HG03095 (cell line): ENCODE measurements around the gene C1orf74.

Experiments used
- ATAC-seq: cut with Tn5 transposase; IDR thresholded peaks from one replicate; pipeline ENCODE4 v1.9.1; 2021; ENCODE audit warnings: moderate library complexity; ENCODE audit not compliant: unreplicated experiment

C1orf74 gene

GRCh38 chr1:209772126-209772525 lies 12.2 kb downstream of the C1orf74 start:
- ATAC-seq: no peak

DNA sequence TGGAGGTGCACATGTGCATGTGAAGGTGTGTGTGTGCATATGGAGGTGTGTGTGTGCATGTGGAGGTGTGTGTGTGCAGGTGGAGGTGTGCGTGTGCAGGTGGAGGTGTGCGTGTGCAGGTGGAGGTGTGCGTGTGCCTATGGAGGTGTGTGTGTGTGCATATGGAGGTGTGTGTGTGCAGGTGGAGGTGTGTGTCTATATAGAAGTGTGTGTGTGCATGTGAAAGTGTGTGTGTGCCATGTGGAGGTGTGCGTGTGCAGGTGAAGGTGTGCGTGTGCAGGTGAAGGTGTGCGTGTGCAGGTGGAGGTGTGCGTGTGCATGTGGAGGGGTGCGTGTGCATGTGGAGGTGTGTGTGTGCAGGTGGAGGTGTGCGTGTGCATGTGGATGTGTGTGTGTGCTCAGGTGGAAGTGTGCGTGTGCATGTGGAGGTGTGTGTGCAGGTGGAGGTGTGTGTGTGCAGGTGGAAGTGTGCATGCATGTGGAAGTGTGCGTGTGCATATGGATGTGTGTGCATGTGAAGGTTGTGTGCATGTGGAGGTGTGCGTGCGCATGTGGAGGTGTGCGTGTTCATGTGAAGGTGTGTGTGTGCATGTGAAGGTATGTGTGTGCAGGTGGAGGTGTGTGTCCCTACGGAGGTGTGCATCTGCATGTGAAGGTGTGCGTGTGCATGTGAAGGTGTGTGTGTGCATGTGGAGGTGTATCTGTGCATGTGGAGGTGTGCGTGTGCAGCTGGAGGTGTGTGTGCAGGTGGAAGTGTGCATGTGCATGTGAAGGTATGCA lies 13.5 kb downstream of the C1orf74 start:
- no peak for ATAC-seq

DNA sequence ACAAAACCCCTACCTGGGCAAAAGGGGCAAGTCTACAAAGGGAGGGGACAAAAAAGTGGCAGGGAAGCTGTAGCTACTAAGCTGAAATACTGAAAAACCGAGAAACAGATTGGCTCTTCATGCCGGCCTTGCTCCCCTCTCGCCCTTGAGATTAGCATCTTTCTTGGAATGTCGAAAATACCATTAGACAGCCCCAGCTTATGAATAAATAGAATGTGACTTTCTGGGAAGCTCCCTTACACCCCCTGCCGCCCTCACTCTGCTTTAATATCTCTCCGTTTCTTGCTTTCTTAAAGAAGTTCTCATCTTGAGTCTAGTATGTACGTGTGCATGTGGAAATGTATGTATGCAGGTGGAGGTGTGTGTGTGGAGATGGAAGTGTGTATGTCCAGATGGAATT lies 14.4 kb downstream of the C1orf74 start:
- ATAC-seq: no peak

DNA sequence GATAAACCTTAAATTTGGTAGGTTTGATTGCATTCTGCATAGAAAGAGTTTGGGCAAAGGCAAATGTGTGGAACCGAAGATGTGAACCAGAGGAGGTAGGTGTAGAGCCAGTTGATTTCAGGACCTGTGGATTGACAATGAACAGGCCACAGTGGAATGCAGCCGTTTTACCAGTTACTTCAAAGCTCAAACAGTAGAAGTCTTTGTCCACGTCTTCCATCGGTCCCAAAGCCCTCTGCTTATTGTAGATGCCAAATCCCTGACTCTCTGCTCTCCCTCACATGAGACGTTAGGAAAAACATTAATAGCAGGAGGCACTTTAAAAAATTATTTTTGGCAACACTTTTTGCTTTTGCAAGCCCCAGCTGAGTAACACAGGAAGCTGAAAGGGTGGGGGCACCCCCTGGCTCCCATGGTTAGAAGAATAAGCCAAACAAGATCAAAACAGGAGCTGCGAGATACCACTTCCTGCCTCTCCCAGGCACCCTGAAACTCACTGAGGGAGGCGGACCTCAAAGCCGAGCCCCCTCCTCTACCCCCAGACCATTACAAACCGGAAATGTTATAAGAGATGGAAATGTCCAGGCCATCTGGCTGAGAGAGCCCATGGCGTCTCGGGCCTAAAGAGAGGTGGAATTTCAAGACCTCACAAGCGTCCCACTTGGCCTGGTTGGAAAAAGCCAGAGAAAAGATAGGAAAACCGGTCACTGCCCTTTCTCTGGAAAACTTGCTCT lies 15.0 kb downstream of the C1orf74 start:
- ATAC-seq: peak; percentile 76

- peak; percentile 82 for ATAC-seq
Measured at GRCh38 chr1:209768354-209768774, 16.0 kb downstream of the C1orf74 start.

DNA sequence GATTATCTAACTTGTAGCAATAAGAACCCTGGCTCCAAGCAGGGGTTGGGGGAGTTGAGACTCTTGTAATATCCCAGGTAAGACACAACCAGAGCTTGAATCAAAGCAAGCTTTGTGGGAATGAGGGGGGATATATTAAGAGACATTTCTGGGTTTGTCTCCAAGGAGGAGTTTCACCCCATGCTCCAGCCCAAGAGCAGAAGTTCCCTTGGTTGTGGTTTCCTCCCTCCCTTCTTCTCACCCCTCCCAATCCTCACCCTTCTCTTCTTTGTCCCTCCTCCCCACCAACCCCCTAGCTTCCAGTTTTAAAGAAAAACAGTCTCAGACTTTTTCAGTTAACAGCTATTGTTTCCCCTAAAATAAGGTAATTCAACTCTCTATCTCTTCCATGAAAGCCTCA lies 16.7 kb downstream of the C1orf74 start:
- ATAC-seq: no peak

DNA sequence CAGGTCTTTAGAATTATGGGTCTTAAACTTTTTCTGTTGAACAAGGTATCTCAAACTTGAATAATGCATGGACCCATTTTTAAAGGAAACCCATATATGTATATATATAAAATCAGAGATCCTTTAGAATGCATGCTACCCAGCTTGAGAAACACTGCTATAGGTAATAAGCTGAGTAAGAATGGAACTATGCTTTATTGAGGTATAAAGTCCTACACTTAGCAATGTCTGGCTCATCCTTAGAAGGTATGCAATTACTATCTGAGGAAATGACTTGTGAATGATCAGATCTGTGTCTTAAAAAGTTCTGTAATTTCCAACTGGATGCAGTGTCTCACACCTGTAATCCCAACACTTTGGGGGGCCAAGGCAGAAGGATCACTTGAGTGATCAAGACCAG lies 17.3 kb downstream of the C1orf74 start:
- no peak for ATAC-seq

DNA sequence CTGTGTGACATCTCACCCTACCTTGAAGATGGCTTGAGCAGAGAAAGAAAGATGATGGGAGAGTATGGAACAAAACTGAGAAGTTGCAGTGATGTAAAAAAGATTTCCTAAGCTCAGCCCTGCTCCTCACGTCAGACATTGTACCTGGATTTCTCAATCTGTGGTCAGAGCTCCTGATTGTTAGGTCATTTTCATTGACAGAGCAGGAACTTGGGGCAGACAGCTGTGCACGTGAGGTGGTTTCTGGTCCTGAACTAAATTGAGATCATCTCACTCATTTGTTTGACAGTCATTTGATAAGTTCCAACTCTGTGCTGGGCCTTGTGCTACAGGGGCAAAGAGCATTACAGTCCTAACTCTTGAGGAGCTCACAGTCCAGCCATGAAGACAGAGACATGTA lies 18.3 kb downstream of the C1orf74 start:
- no peak for ATAC-seq

GRCh38 chr1:209761011-209761635 lies 23.2 kb downstream of the C1orf74 start:
- ATAC-seq: no peak

DNA sequence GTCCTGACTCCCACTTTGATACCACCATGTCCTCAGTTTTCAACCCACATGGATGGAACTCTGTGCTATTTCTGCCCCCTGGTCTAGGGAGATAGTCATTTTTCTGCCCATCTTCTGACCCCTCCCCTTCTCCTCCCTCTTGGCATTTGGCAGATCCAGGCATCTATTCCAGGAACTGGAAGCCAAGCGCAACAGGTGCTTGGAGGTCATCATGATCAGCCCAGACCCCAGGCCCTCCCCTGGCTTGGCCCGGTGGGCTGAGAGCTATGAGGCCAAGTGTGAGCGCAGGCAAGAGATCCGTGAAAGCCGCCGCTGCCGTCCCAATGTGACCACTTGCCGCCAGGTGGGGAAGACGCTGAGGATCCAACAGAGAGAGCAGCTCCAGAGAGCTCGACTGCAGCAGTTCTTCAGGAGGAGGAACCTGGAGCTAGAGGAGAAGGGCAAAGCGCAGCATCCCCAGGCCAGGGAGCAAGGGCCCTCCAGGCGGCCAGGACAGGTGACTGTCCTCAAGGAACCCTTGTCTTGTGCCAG lies 24.5 kb downstream of the C1orf74 start:
- no peak for ATAC-seq

DNA sequence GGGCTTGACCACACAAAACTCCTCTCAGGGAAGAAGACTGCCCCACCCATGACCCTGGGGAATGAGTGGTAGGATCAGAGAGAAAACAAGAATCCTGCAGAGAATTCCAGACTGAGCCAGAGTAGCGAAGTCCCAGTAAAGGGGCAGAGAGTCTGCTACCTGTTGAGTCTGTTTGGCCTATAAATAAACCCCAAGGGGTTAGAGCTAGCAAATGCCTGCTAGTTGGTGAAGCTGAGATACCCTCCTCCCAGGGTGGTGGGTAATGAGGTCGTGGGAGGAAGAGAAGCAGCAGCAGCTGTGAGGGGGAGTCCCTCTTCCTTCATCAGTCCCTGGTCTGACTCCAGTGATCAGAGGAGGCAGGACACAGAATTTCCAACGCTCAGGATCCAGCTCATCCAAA lies 26.0 kb downstream of the C1orf74 start:
- no peak for ATAC-seq

DNA sequence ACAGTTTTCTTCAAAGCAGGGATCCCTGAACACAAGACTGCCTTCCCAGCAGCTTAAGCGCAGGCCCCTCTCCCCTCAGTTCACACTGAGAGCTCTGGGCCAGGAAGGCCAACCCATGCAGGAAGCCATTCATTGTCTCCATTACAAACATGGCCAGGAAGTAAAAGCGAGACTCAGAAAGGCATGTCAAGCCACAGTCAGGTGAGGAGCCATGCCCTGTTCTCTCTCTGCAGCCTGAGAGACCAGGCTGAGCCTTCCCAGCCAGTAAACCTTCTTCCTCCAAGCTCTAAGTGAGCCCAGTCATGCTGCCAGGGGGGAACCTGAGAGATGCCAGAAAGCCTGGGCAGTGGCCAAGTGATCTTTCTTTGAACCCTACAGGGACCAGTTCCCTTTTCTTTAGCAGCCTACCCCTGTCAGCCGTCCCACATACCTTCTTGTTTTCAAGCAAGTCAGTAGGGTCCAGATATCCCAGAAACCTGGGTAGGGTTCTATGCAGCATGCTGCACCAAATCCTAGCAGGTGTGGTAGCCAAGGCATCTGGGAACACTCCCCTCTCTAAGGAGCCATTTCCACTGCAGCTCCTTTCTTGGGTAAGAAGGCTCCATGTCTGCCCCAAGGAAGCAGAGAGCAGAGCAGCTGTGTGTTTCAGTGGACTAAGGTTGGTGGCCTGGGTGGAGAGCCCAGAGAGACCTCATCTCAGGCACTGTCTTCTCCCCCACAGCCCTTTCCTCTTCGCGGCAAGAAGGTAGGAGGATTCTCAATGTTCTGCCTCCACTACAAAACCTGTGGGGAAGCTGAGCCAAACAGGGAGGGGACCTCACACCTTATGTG lies 27.5 kb downstream of the C1orf74 start:
- peak; percentile 33 for ATAC-seq

GRCh38 chr1:209755926-209756614 lies 28.3 kb downstream of the C1orf74 start, which contains the start of gene TRAF3IP3:
Gene TRAF3IP3 (plus strand): TSS chr1:209756053. CDS start chr1:209760040, 3,987 bp downstream.
- ATAC-seq: peak; percentile 71

DNA sequence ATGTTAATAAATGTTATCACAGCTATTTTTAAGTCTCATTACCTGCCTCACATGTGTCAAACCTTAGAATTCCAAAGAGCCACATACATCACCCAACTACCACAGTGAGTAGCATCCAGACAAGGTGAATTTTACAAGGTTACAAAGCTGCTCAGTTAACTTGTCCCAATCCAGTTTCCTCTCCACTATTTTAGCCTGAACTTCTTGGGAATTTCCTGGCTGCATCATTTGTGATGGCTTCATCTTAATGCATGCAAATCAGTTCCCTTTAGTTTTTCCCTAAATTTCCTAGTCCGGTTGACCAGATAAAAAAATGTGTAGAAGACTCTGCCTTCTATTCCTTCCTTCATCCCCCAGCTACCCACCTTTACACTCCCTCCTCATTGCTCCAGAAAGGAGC lies 29.1 kb downstream of the C1orf74 start:
- no peak for ATAC-seq

DNA sequence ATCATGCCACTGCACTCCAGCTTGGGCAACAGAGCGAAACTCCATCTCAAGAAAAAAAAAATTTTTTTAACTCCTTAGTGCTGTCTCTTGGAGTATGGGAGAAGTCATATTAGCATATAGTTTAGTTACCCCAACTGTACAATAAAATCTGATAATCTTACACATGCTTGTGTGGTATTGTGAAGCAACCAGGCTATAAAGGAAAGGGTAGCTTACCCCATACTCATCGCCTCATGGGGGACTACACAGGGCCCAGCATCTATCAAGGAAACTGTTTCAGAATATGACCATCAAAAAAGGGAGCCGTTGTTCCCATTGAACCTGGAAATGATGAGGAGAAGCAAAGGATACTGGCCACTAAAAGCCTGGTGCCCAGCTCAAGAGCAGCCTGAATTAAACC lies 31.5 kb downstream of the C1orf74 start:
- no peak for ATAC-seq

GRCh38 chr1:209751627-209752231 lies 32.6 kb downstream of the C1orf74 start:
- peak; percentile 48 for ATAC-seq

GRCh38 chr1:209749670-209750323 lies 34.6 kb downstream of the C1orf74 start:
- no peak for ATAC-seq

DNA sequence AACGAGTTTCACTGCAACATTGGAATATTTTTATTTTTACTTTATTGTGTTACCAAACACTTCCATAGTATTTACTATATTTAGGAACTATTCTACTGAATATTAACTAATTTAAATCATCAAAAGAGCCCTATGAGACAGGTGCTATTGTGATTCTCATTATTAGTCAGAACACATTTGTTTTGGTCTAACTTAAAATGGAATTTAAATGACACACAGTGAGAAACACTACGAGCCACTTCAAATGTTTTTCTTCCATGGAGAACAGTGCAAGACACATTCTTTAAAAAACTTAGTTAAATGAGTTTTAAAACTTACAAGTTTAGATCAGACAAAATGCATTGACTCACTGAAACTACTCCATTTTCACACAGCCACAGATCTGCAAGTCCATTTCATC lies 35.2 kb downstream of the C1orf74 start:
- no peak for ATAC-seq

- no peak for ATAC-seq
Measured at GRCh38 chr1:209748620-209749019, 35.7 kb downstream of the C1orf74 start.
